RPMI8226 (cell line): ENCODE measurements around the gene XRCC6.
A peak's percentile ranks its signal among the peaks of the same experiment; 100 is the strongest.
"Not testable (repeated sequence)": the region's sequence is repeated elsewhere in the genome, so short reads cannot be mapped to it uniquely, and the experiment has no call there.

Source experiments
- DNase-seq: peaks from one replicate; pipeline ENCODE4 v3.0.0-alpha.2; 2015

The XRCC6 gene

GRCh38 chr22:41654322-41654721 lies 33.2 kb downstream of the XRCC6 start:
- DNase-seq, result no peak

- DNase-seq, result no peak
Measured at GRCh38 chr22:41656556-41656955, 35.5 kb downstream of the XRCC6 start.

GRCh38 chr22:41657709-41658108 lies 36.6 kb downstream of the XRCC6 start:
- DNase-seq, result no peak

- no peak for DNase-seq
Measured at GRCh38 chr22:41658869-41659268, 37.8 kb downstream of the XRCC6 start.

GRCh38 chr22:41659941-41660340 lies 38.8 kb downstream of the XRCC6 start:
- no peak for DNase-seq

GRCh38 chr22:41660416-41660815 lies 39.3 kb downstream of the XRCC6 start:
- no peak for DNase-seq

GRCh38 chr22:41661088-41661487 lies 40.0 kb downstream of the XRCC6 start:
- no peak for DNase-seq

GRCh38 chr22:41661713-41662112 lies 40.6 kb downstream of the XRCC6 start:
- DNase-seq, result no peak

GRCh38 chr22:41663594-41663993 lies 42.5 kb downstream of the XRCC6 start:
- DNase-seq, result not testable (repeated sequence)

- DNase-seq, result no peak
Measured at GRCh38 chr22:41664490-41664889, 43.4 kb downstream of the XRCC6 start.

GRCh38 chr22:41664951-41665350 lies 43.9 kb downstream of the XRCC6 start:
- no peak for DNase-seq

- no peak for DNase-seq
Measured at GRCh38 chr22:41668971-41669911, 48.1 kb downstream of the XRCC6 start.

GRCh38 chr22:41672096-41672495 lies 51.0 kb downstream of the XRCC6 start:
- not testable (repeated sequence) for DNase-seq

GRCh38 chr22:41672780-41673509 lies 51.9 kb downstream of the XRCC6 start:
- no peak for DNase-seq

GRCh38 chr22:41674846-41675340 lies 53.8 kb downstream of the XRCC6 start:
- no peak for DNase-seq

GRCh38 chr22:41676134-41676533 lies 55.0 kb downstream of the XRCC6 start:
- no peak for DNase-seq

- DNase-seq, result no peak
Measured at GRCh38 chr22:41681616-41682015, 60.5 kb downstream of the XRCC6 start.

GRCh38 chr22:41682033-41682807 lies 61.1 kb downstream of the XRCC6 start:
- peak; percentile 79 for DNase-seq

- no peak for DNase-seq
Measured at GRCh38 chr22:41683052-41683451, 62.0 kb downstream of the XRCC6 start.

- DNase-seq, result no peak
Measured at GRCh38 chr22:41683616-41684015, 62.5 kb downstream of the XRCC6 start.

- DNase-seq, result no peak
Measured at GRCh38 chr22:41684194-41684593, 63.1 kb downstream of the XRCC6 start.

GRCh38 chr22:41686890-41687289 lies 65.8 kb downstream of the XRCC6 start:
- DNase-seq, result not testable (repeated sequence)

GRCh38 chr22:41687901-41688364 lies 66.8 kb downstream of the XRCC6 start:
- peak; percentile 47 for DNase-seq
